Measurements from ENCODE around the gene TSPO2. TPM values are rescaled to one million over a fixed set of nuclear protein-coding genes. Genes with fewer than 3 reads are reported as not detected.

Gene TSPO2
- polyA plus RNA-seq, 1 experiment = not detected

DNA sequence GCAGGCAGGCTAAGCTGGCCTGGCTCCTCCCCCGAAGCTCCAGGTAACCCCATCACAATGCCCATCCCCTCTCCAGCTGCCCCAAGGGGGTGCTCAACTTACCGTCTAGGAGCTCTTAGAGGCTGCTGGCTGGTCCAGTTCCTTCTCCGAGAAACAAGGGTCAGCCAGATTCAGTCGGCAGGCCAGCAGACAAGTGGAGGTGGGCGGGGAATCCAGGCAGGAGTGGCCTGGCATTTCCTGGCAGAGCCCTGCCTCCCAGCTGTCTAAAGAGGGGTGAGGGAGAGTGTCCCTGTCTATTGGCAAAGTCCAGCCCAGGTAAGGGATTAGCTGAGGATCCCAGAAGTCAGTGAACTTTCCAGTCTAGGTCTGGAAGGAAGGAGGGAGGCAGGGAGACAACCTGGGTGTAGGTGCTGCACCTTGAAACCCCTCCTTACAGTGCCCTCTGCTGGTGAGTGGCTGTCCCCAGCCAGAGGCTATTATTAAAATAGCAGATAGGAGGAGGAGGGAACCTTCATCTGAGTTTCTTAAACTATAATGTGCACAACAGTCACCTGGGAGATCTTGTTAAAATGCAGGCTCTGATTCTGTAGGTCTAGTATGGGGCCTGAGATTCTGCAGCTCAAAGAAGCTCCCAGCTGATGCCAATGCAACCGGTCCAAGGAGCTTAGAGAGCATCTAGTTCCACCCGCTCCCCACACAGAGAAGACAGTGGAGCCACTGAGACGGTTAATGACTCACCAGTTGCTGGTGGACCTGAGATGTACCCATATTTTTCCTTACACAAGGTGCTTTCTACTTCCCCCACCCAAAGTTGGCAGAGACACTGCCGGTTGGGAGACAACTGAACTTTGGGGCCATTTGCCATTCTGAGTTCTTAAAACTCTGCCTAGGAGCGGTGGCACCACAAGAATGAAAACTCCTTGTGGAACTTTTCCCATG is 2.9 kb upstream of the TSPO2 start, which contains the start of gene UNC5CL:
UNC5CL (minus strand) TSS at position 162 of the 939 bp plus-strand sequence. CDS start 4,147 bp downstream, outside the sequence.
- CTCF ChIA-PET = interaction anchor here (0.6 to 6.4 kb wide), 18 partner anchors 10 to 1678 kb away, joined by 3 to 68 read pairs (median 6); partner anchors contain the start of gene APOBEC2
- H3K36me3 ChIP-seq (ENCODE audit: control insufficient read depth, insufficient read depth, low read length) = no peaks in the 10 kb centered on the region
- DNase-seq (ENCODE audit: low read depth) = no peak
- TF ChIP-seq, protein P1, sequence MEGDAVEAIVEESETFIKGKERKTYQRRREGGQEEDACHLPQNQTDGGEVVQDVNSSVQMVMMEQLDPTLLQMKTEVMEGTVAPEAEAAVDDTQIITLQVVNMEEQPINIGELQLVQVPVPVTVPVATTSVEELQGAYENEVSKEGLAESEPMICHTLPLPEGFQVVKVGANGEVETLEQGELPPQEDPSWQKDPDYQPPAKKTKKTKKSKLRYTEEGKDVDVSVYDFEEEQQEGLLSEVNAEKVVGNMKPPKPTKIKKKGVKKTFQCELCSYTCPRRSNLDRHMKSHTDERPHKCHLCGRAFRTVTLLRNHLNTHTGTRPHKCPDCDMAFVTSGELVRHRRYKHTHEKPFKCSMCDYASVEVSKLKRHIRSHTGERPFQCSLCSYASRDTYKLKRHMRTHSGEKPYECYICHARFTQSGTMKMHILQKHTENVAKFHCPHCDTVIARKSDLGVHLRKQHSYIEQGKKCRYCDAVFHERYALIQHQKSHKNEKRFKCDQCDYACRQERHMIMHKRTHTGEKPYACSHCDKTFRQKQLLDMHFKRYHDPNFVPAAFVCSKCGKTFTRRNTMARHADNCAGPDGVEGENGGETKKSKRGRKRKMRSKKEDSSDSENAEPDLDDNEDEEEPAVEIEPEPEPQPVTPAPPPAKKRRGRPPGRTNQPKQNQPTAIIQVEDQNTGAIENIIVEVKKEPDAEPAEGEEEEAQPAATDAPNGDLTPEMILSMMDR (IDR thresholded peaks at IDR 0.05; ENCODE audit: insufficient read depth, low read depth, low read length) = peak; percentile 74
- H3K27me3 ChIP-seq (ENCODE audit: control insufficient read depth, insufficient read depth, low read length) = peaks cover 3% of the 10 kb centered on the region; the same call in 1 of the 2 replicates
- POLR2A ChIA-PET = no interaction called here
- no peak within 1 kb of the TSS for H3K4me3 ChIP-seq (ENCODE audit: low read depth, low read length)

DNA sequence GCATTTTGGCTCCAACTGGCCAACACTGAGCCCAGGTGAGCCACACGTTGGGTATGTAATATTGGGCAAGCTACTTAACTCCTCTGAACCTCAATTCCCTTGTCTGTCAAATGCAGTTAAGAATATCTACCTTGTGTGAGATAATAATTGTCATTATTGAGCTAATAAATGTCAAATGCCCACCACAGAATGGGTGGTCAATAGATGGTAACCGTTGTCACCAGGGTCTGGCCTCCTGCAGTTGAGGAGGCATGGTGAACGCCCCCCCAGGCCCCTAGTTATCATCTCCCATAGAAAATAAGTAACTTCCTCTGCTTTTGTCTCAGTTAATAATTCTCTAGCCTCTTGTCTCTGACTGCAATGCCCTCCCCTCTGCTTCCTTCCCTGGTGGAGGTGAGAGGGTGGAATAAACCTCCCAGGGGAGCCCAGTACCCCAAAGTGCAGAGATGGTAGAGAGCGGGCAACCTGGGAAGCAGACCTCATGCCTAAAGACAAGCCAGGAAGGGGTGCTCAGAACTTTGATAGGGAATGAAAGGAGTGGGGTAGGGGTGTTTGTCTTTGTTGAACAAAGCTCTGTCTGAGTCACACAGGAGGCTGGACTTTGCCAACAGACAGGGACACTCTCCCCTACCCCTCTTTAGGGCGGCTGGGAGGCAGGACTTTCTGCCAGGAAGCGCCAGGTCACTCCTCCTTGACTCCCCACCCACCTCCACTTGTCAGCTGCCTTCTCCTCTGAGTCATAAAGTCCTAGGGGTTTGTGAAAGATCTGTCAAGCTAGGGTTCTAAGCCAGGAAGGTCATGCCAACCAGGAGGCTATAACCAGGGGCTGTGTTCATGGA is 1.9 kb upstream of the TSPO2 start:
- H3K4me3 ChIP-seq (ENCODE audit: low read depth, low read length) = no peak overlapping the region
- ChIA-PET POLR2A (no interaction called here), CTCF (interaction anchor here (0.6 to 6.4 kb wide), 17 partner anchors 9 to 1487 kb away, joined by 3 to 68 read pairs (median 6); partner anchors contain the start of gene APOBEC2)
- H3K36me3 ChIP-seq (ENCODE audit: control insufficient read depth, insufficient read depth, low read length) = no peaks in the 10 kb centered on the region
- no peak for DNase-seq (ENCODE audit: low read depth)
- peaks cover 3% of the 10 kb centered on the region; the same call in 1 of the 2 replicates for H3K27me3 ChIP-seq (ENCODE audit: control insufficient read depth, insufficient read depth, low read length)
- TF ChIP-seq, protein P1 (IDR thresholded peaks at IDR 0.05; ENCODE audit: insufficient read depth, low read depth, low read length) = no peak

DNA sequence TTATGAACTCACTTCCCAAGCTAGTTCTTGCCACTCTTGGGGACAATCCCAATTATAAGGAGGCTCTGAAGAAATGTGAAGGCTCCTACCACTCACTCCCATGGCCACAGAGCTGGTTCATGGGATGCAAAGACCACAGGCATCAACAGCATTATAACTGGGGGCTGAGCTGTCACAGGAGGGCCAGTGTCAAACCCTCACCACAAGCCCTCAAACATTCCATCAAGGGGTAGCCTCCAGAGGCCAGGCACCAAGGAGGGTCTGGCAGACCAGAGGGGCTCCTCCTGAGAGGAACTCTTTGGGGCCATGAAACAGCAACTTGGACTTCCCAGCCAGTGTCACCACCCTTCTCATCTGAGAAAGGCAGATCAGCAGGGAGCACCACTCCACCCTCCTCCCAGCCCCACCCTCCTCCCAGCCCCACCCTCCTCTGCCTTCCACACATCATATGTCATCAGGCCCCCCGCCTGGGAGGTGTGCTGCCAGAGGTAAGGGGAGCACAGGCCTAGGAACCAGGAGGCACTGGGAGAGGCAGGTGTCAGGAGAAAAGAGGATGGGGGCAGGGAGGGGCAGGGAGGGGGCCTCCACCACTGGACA is 1.2 kb upstream of the TSPO2 start:
- CTCF ChIA-PET = interaction anchor here (2.2 to 6.4 kb wide), 5 partner anchors 8 to 25 kb away, joined by 6 to 68 read pairs (median 23); partner anchors contain the start of gene APOBEC2
- peaks cover 3% of the 10 kb centered on the region; the same call in 1 of the 2 replicates for H3K27me3 ChIP-seq (ENCODE audit: control insufficient read depth, insufficient read depth, low read length)
- POLR2A ChIA-PET = no interaction called here
- TF ChIP-seq, protein P1 (IDR thresholded peaks at IDR 0.05; ENCODE audit: insufficient read depth, low read depth, low read length) = no peak
- no peak overlapping the region for H3K4me3 ChIP-seq (ENCODE audit: low read depth, low read length)
- H3K36me3 ChIP-seq (ENCODE audit: control insufficient read depth, insufficient read depth, low read length) = no peaks in the 10 kb centered on the region
- no peak for DNase-seq (ENCODE audit: low read depth)

DNA sequence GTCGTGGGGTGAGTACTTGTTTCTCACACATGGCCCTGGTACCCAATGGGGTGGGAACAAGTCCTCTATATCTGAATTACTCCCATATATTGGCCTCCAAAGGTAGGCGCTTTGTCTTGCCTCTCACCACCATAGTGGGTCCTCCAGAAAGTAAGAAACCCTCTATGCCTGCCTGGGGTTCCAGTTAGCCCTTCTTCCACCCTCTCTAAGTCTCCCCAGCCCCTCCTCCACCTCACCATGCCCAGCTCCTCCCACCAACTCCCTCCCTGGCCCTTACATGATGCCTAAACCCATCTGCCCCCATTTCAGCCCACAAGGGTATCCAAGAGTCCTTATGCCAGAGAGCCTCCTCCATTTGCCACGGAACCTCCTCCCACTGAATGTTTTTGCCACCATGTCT is 884 bp downstream of the TSPO2 start:
- TF ChIP-seq, protein P1 (IDR thresholded peaks at IDR 0.05; ENCODE audit: insufficient read depth, low read depth, low read length) = no peak
- Histone ChIP-seq H3K36me3 (ENCODE audit: control insufficient read depth, insufficient read depth, low read length) (no peaks in the 10 kb centered on the region), H3K4me3 (ENCODE audit: low read depth, low read length) (no peak overlapping the region), H3K27me3 (ENCODE audit: control insufficient read depth, insufficient read depth, low read length) (no peaks in the 10 kb centered on the region)
- POLR2A ChIA-PET = no interaction called here
- no peak for DNase-seq (ENCODE audit: low read depth)
- CTCF ChIA-PET = interaction anchor here (0.9 to 6.4 kb wide), 4 partner anchors 11 to 149 kb away, joined by 3 to 68 read pairs (median 5); no protein-coding TSS in a partner anchor
